Stimulated activated CD8-positive, alpha-beta memory T cell treated with anti-CD3 and anti-CD28 coated beads, Interleukin-12 subunit alpha, Interleukin-12 subunit beta, amount 100 ng/mL, for 1 hour (primary cell): ENCODE results near the gene BTBD10.

ENCODE experiments used
- DNase-seq: peaks from one replicate; pipeline ENCODE4 v3.0.0-alpha.2; 2020; ENCODE audit warnings: low read depth

Gene BTBD10

DNA sequence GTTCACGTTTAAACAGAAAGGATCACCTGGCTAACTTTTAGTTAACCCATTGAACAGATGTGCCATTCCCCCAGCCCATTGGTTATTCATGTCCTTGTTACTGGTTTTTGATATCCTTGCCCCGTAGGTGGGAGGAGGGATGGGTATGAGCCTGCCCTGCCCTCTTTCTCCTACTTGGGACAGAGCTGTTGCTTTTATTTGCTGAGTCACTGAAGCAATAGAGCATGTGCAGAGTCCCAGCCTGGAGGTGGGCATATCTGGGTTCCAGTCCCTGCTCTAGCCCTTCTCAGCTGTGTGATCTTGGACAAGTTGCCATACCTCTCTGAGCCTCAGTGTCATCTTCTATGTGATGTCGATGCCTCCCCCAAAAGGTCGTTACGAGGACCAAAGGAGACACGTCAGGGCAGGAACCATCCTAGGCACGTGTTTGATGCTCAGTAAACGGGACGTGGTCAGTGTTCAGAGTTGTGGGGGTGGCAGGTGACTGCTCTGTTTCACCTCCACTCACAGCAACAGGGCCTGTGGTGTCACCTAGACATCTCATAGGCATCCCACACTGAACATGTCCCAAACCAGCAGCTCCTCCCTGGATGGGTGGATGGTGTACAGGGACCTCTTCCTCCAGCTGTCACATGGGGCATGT is 124.5 kb downstream of the BTBD10 start:
- no peak for DNase-seq

GRCh38 chr11:13338019-13338426 is 125.0 kb downstream of the BTBD10 start:
- no peak for DNase-seq
